Myocyte (in vitro differentiated cells): ENCODE results near the gene ELAVL2. TPM values are rescaled to one million over a fixed set of nuclear protein-coding genes. Genes with fewer than 3 reads are reported as not detected.
A peak's percentile ranks its signal among the peaks of the same experiment; 100 is the strongest.

Experiments
- DNase-seq: peaks from one replicate; pipeline ENCODE4 v3.0.0-alpha.2; 2012; ENCODE audit warnings: low read depth
- total RNA-seq: library from RNA; depleted of rRNA; stranded (reverse); fragments of >200 nt; gene quantifications from 2 replicates; pipeline ENCODE4 v1.2.3, GENCODE V29; 2014

Gene ELAVL2
- total RNA-seq, 1 donor from 2014 or later, result 41.8 TPM

DNA sequence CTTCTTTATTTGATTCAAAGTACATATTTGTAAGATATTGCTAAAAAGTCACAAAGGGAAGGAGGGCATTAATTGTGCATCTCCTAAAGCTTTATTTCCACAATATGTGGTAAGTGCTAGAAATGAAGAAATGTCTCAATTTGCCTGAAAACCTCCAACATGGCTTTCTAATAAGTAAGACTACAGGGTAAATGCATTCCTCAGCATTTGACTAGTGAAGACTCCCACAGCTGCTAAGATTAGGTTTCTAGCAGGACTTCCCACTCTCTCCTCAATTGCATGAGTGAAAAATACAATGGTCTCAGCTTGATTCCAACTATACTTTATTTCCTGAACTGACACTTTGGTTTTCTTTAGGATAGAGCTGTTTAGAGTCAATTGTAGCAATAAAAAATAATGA is 162.1 kb downstream of the ELAVL2 start:
- peak; percentile 40 for DNase-seq

DNA sequence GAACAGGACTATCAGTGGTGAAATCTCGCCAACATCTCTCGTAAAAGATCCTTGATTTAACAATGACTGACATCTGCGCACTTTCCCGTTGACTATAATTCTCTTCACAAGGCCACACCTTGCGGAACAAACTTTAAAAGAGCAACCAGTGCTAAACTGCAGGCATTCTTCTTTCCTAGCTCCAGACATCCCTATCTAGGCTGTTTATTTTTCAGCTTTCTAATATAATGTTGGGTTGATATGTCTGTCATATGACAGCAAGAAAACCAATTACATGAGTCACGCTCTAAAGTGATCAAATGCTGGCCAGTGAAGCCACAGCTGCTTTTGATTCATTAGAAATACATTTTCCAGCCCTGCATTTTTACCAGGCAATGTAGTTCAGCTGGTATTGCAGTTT is 162.5 kb downstream of the ELAVL2 start:
- DNase-seq, result peak; percentile 66

GRCh38 chr9:23663125-23663524 is 162.9 kb downstream of the ELAVL2 start:
- DNase-seq, result no peak

DNA sequence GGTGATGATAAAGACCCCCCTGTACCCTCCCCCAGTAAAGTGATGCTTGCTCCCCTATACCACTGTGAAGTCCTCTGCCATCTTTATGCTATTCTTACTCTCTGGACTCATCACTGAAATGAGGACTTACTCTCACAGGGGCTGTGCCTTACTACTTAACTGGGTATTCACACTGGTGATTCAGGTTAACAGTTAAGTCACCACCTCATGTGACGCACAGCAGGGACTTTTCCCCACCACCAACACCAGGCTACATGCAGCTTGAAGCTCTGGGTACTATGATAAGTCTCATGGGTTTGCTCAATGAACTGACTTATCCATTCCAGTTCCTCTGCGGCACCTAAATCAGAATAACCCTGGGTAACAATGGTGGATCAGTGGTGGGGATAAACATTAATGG is 163.7 kb downstream of the ELAVL2 start:
- DNase-seq, result no peak

DNA sequence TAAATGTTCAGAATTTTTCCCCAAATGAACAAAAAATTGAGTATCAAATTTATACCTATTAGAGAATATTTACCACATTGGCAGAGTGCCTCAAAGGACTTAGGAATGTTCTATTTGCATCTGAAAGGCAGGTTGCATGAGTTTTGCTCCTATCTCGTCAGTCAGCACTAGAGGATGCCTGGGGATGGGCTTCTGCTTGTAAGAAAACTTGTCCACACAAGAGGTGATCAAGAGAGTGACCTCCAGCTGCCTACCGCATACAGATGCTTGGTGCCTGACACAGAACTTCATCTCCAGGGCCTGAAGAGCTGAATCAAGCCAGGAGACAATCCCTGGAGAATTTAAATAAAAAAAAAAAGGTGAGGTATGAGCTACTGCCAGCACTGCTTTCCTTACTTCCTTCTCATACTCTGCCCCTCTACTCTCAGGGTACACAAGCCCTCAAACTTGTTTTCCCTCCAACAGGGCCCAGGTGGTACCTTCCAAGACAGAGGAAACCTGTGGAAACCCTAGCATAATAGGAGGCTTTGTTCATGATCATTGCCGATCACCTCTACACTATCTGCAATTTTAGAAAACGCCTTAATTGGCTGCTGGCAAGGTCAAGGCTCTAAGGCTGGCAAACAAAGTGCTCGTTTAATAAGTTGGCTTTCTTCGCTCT is 166.6 kb downstream of the ELAVL2 start:
- DNase-seq, result no peak

DNA sequence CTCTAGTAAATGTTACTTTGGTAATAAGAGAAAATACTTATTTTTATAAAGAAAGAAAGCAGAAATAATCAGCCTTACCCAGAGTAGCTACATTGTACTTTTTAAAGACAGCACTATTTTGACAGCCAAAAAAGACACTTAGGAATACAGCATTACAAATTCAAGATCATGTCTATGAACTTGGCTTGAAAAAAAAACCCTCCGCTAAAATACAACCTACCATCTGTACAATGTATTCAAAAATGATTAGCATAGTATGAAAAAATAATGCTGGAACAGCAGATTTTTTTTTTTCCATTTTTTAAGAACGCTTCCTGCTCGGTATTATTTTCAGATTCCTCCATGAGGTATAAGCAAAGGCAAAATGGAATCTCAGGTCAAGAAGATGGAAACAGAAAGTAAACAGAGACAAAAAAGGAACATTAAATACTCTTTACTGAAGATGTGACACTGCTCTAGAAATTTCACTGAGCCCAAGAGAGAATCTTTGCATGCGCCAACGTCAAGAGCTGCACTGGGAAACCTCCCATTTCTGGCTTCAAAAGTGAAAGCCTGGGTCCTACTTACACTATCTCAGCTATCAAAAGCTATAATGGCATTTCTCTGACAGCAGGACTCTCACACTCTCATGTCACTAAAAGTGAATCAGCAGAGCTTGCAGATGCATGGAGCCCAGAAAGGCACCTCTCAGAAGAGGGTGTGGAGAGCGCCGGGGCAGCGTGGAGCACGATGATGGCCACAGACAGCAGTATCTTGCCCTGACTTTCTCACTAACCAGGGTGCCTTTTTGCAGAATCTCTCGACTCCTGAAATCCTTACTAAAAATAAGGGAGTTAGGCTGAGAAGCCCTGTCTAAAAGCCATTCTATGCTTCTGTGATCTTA is 167.4 kb downstream of the ELAVL2 start:
- no peak for DNase-seq

GRCh38 chr9:23651051-23651450 is 175.0 kb downstream of the ELAVL2 start:
- no peak for DNase-seq

GRCh38 chr9:23648651-23649050 is 177.4 kb downstream of the ELAVL2 start:
- peak; percentile 51 for DNase-seq

DNA sequence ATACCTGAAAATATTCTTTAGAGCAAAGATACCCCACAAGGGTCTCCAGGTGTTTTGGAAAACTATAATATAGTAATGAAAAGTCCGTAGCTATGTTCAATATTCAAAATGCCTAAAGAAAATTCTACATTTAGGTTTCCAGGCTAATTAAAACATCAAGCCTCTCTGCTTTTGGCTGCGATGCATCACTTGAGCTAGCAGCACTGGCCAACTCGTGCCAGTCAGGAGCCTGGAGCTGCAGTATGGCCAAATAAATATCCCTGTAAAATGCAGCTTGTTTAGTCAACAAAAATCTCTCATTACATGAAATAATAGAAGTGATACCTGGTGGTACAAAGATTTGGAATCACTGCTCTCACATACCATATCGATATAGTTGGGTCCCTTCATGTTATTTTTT is 181.1 kb downstream of the ELAVL2 start:
- no peak for DNase-seq

GRCh38 chr9:23644326-23644725 is 181.7 kb downstream of the ELAVL2 start:
- no peak for DNase-seq

DNA sequence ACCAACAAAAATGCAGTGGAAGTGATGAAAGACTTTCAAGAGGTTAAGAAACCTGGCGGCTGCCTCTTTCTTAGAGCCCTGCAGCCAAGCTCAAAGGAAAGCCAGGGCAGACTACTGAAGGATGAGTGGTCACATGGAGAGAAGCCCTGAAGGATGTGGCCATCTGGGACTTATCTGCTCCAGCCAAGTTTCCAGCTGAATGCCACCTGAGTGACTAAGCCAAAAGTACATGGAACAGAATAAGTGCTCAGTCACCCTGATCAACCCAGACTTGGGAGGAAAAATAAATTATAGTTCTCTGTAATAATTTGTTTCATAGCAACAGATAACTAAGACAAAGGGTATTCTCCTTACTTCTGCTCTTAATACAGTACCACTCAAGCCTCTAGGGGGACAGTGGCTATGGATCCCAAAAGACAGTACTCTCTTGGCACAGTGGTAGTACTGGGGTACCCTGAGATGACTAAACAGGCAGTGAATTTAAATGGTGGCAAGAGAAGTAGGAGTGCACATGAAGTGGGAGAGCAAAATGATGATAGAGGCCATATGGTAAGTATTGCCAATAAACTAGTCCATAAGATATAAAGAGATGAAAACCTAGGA is 182.3 kb downstream of the ELAVL2 start:
- no peak for DNase-seq
